Measurements from ENCODE around the gene IFT81.

DNA sequence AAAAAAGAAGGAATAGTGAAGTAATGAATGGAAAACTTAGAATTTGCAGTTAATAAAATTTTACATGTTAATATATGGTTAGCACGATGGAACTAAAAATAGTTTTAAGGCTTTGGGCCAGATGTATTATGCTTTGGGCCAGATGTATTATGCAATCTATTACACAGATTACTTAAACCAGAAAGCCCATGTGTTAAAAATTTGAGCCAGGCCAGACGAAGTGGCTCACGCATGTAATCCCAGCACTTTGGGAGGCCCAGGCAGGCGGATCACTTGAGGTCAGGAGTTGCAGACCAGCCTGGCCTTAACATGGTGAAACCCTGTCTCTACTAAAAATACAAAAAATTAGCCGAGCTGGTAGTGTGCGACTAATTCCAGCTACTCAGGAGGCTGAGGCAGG, 17.2 kb downstream of the IFT81 start:
- TF ChIP-seq CTCF (IDR thresholded peaks at IDR 0.05) (no peak), POLR2A (IDR thresholded peaks at IDR 0.05) (no peak)
